Measurements from ENCODE around the gene NLGN4X.
A peak's percentile ranks its signal among the peaks of the same experiment; 100 is the strongest.
"Not testable (repeated sequence)": the region's sequence is repeated elsewhere in the genome, so short reads cannot be mapped to it uniquely, and the experiment has no call there.

The NLGN4X gene

DNA sequence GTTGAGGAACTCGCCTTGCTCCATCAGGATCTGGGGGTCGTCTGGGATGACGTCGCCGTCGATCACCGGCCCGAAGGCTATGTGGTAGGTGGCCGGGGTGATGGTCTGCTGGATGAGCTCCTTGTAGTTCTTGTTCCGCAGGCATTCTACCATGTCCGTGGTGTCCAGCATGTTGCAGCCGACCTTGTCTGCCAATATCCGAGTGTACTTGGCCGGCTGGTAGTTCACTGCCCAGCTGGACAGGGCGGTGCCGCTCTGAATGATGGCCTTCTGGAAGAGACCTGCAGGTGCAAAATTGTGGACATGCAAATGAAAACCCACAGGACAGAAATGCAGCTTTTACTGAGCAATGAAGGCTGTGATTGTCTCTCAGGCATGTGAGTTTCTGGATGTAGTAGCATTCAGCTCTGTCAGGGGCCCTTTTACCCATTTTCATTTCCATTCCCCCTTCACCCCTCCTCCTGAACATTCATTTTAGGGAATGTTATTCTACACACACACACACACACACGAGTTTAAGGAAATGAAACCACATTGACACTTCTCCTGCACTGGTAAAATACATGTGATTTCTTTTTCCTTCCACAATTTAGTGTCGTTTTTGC is 325.0 kb downstream of the NLGN4X start:
- intact Hi-C loops (cut with DNase I): not testable (repeated sequence)
- peak in 3 of 10 donors; percentile 55 to 80 (median 77) for DNase-seq

- DNase-seq: peak in 4 of 10 donors; percentile 15 to 83 (median 70)
- intact Hi-C loops (cut with DNase I): no loop called here
These were observed 330.2 kb downstream of the NLGN4X start for GRCh38 chrX:5898463-5898862.

DNA sequence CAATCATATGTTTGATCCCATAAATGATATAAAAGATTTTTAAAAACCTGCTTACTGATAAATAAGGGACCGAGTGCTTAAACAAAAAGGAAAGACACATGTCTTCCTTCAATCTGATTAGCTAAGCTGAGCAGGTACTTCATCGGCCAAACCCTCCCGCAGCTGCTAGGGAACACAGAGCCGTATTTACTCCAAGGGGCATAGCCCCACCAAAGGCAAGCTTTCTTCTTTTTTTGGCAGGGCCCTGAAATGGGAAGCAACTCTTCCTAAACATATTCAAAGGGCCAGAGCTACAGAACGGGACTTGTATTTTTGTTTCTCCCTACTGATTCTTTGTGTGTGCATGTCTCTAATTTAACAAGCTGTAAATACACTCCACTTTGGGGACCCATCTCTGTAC is 337.3 kb downstream of the NLGN4X start:
- peak in 1 of 10 donors; percentile 67 for DNase-seq
- intact Hi-C loops (cut with DNase I): no loop called here

DNA sequence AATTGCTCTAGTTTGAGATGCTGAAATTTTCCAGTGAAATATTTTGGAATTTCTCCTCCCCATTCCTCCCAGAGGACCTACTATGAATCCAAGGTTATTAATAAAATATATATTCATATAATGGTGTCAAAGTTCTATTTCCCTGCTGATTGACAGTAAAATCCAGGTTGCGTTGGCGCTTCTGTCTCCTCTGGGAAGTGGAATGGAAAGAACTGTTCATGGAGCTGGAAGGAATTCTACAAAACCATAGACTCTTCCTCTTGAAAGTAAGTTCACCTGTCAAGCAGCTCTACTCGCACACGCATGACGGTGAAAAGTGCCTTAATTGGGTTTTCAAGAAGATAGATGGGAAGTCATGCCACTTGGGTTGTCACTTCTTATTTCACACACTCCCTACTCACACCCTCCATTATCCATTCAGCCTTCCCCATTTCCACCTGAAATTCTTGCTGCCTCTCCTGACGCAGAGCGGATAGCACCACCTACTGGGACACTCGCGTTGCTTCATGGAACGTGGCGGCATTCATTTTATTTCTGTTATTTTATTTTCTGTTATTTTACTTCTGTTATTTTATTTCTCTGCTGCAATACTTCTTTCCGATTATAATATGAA is 351.6 kb downstream of the NLGN4X start:
- peak in 4 of 10 donors; percentile 8 to 52 (median 15) for DNase-seq

DNA sequence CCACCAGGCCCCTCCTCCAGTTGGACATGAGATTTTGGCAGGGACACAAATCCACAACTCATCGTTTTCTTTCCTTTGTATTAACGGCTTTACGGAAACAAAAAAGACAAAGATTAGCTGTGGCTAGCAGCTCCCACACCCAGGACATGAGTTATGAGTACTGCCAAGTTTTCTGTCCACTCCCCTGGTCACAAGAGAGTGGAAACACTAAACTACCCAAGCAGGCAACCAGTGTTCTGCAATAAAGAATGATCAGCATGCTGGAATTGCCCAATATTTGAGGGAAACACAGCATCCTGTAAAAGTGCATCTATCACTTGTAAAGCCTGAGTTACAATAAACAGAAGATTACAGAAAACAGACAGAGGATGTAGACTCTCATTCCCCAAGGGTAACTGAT is 358.4 kb downstream of the NLGN4X start:
- intact Hi-C loops (cut with DNase I): loop anchor here (10.0 kb wide), 1 partner anchor 1325 kb away; no protein-coding TSS in a partner anchor
- DNase-seq: no peak

More for the DNA sequence above, 351.6 kb downstream of the NLGN4X start:
- intact Hi-C loops (cut with DNase I): loop anchor here (10.0 kb wide), 1 partner anchor 1332 kb away; no protein-coding TSS in a partner anchor

DNA sequence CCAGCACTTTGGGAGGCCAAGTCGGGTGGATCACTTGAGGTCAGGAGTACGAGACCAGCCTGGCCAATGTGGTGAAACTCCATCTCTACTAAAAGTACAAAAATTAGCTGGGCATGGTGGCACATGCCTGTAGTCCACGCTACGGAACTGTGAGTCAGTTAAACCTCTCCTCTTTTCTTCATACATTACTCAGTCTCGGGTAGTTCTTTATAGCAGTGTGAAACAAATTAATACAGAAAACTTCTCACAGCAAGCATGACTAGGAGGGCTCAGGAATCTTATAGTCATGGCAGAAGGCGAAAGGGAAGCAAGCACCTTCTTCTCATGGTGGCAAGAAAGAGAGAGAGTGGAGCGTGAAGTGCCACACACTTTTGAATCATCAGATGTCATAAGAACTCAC is 358.9 kb downstream of the NLGN4X start:
- intact Hi-C loops (cut with DNase I): loop anchor here (10.0 kb wide), 1 partner anchor 1325 kb away; no protein-coding TSS in a partner anchor
- DNase-seq: no peak

DNA sequence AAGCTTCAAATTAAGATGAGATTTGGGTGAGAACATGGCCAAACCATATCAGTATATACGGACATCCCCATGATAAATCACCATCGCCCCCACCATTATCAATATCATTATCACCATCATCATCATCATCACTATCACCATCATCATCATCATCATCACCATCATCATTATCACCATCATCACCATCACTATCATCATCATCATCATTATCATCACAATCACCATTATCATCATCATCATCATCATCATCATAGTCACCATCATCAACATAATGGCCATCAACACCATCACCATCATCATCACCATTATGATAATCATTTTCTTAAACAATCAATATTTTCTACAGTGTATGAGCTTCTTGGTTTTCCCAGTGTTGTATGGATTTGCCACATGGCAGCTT is 360.9 kb downstream of the NLGN4X start:
- intact Hi-C loops (cut with DNase I): no loop called here
- no peak for DNase-seq

DNA sequence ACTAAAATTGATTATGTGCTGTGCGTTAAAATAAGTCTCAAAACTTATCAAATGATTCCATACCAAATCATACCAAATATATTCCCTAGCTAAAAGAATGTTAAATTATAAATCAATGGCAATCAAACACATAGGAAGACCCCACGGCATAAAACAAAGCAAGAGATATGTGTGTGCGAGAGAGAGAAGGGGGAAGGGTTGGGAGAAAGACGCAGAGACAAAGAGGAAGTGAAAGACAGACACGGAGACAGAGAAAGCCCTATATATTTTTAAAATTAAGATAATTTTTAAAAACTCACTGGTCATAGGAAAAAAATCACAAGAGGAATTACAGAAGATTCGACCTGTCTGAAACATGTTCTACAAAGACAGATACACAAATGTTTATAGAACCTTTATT is 371.4 kb downstream of the NLGN4X start:
- DNase-seq: no peak
- intact Hi-C loops (cut with DNase I): no loop called here

GRCh38 chrX:5852941-5853340 is 375.7 kb downstream of the NLGN4X start:
- intact Hi-C loops (cut with DNase I): no loop called here
- no peak for DNase-seq

GRCh38 chrX:5842601-5843000 is 386.1 kb downstream of the NLGN4X start:
- DNase-seq: no peak
- intact Hi-C loops (cut with DNase I): no loop called here

All from posterior cingulate gyrus (tissue), 11 donors.